ENCODE data around the gene PDCD6IP. TPM values are rescaled to one million over a fixed set of nuclear protein-coding genes. Genes with fewer than 3 reads are reported as not detected.

PDCD6IP gene
- total RNA-seq, 1 experiment from 2014 or later = 266 TPM

DNA sequence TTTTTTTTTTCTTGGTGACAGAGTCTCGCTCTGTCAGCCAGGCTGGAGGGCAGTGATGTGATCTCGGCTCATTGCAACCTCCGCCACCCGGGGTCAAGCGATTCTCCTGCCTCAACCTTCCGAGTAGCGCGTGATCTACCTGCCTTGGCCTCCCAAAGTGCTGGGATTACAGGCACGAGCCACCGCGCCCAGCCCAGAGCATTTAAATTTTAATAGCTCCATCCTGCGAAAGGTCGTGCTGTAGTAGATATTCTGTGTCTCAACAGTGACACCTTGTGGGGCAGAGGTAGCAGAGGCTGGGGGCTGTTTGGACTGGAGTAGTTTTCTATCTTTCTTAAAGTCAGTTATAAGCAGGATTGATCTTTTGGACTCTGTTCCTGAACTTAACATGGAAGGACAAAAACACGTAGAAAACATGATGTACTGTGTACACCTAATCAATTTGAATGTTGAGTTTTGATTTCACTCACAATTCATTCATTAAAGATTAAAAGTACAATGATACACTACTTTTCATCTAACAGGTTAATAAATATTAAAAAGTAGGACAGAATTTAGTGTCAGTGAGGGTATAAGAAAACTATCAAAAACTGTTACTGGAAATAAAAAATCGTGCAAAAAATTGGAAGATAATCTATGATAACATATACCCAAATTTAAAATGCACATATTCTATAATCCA is 11.0 kb upstream of the PDCD6IP start:
- peak; percentile 81 for ATAC-seq
- Histone ChIP-seq H3K9me3 (ENCODE audit: low read length) (no peaks in the 10 kb centered on the region), H3K4me2 (ENCODE audit: low read length) (peak overlapping the region; percentile 81), H3K79me2 (ENCODE audit: low read length) (no peaks in the 10 kb centered on the region), H3K9ac (ENCODE audit: low read length) (no peak overlapping the region), H3K4me1 (ENCODE audit: insufficient read depth, low read length) (peaks cover 30% of the 10 kb centered on the region), H2AFZ (ENCODE audit: low read length) (peak overlapping the region; percentile 56), H3K27ac (ENCODE audit: low read length) (no peak overlapping the region), H3K36me3 (ENCODE audit: low read depth, low read length) (no peaks in the 10 kb centered on the region), H3K9me2 (replicated peaks; ENCODE audit: low read length) (no peaks in the 10 kb centered on the region), H3K4me3 (ENCODE audit: low read length) (peak overlapping the region; percentile 39; the same call in 1 of the 2 replicates), H4K20me1 (ENCODE audit: low read length) (no peaks in the 10 kb centered on the region), H3F3A (ENCODE audit: low read length, unreplicated experiment) (peaks cover 4% of the 10 kb centered on the region), H3K27me3 (ENCODE audit: low read length) (no peaks in the 10 kb centered on the region)
- CTCF ChIA-PET = interaction anchor here (0.5 to 1.3 kb wide), 13 partner anchors 9 to 656 kb away, joined by 3 to 10 read pairs (median 4); partner anchors contain the start of genes PDCD6IP and UBP1
- DNase-seq = peak; percentile 84
- intact Hi-C loops (cut with micrococcal nuclease) = loop anchor here (1.0 to 10.0 kb wide), 5 partner anchors 151 to 840 kb away; no protein-coding TSS in a partner anchor
- TF ChIP-seq EZH2phosphoT487 (IDR thresholded peaks at IDR 0.05; ENCODE audit: borderline replicate concordance, low read length) (no peak), CTCF (conservative IDR thresholded peaks at IDR 0.05; ENCODE audit: low read depth, low read length) (peak; percentile 91)
- POLR2A ChIA-PET (ENCODE audit: unreplicated experiment) = interaction anchor here (0.6 to 0.7 kb wide), 2 partner anchors 11 to 153 kb away, joined by 3 read pairs; partner anchors contain the start of gene PDCD6IP
- no TSS peak for BruUV-seq (replicated peaks)

DNA sequence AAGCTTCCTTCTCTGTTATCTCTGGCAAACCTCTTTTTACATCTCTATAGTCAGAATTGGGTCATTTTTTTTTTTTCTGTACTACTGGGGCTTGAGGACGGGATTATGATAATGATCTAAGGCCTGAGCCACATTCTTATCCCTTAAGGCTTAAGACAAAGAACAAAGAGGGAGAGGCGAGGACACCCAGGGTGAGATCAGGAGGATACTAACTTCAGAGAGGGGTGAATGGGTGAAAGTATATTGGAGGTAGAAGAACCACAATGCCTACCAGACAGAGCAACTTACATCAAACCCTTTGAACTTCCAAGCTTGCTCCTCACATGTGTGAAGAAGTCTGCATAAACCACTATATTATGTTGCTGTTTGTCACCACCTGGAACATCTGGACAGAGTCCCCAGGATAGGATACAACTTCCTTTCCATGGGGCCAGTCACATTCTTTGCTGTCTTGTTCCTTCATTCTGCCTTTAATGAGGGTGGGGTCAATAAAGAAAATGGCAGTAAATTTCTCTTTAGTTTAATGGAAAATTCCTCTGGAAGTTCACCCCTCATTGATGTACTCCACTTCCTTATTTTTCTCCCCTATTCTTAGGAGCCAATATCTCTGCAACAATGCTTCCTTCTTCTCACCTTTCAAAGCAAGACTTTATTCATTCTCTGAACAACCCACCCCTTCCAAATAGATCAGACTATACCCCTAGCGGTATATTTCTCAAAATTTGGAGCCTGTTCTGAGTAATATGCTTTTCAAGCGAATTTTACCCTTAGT is 9.1 kb upstream of the PDCD6IP start:
- CTCF ChIA-PET = no interaction called here
- no peak overlapping the region for H3K4me3 ChIP-seq (ENCODE audit: low read length)

More for the DNA sequence above, 9.1 kb upstream of the PDCD6IP start:
- Histone ChIP-seq H4K20me1 (ENCODE audit: low read length) (no peaks in the 10 kb centered on the region), H3K36me3 (ENCODE audit: low read depth, low read length) (no peaks in the 10 kb centered on the region), H2AFZ (ENCODE audit: low read length) (no peak overlapping the region), H3K27me3 (ENCODE audit: low read length) (no peaks in the 10 kb centered on the region), H3K9ac (ENCODE audit: low read length) (no peak overlapping the region), H3K4me2 (ENCODE audit: low read length) (peak overlapping the region; percentile 32; the same call in 1 of the 2 replicates), H3K9me3 (ENCODE audit: low read length) (no peaks in the 10 kb centered on the region), H3K79me2 (ENCODE audit: low read length) (no peaks in the 10 kb centered on the region), H3K4me1 (ENCODE audit: insufficient read depth, low read length) (peaks cover 30% of the 10 kb centered on the region), H3F3A (ENCODE audit: low read length, unreplicated experiment) (peaks cover 4% of the 10 kb centered on the region), H3K27ac (ENCODE audit: low read length) (peak overlapping the region; percentile 64; the same call in 1 of the 2 replicates), H3K9me2 (replicated peaks; ENCODE audit: low read length) (no peaks in the 10 kb centered on the region)
- intact Hi-C loops (cut with micrococcal nuclease) = loop anchor here (5.0 to 10.0 kb wide), 3 partner anchors 535 to 842 kb away; no protein-coding TSS in a partner anchor
- no peak for ATAC-seq
- TF ChIP-seq EZH2phosphoT487 (IDR thresholded peaks at IDR 0.05; ENCODE audit: borderline replicate concordance, low read length) = no peak
- TF ChIP-seq EZH2 (IDR thresholded peaks at IDR 0.05; ENCODE audit: low read length, unreplicated experiment) = no peak
- TF ChIP-seq CTCF (conservative IDR thresholded peaks at IDR 0.05; ENCODE audit: low read depth, low read length) = no peak
- no peak for DNase-seq
- POLR2A ChIA-PET (ENCODE audit: unreplicated experiment) = no interaction called here
- no TSS peak for BruUV-seq (replicated peaks)
